ENCODE measurements around the gene ANO9. TPM values are rescaled to one million over a fixed set of nuclear protein-coding genes. Genes with fewer than 3 reads are reported as not detected.

Gene ANO9
- total and polyA plus RNA-seq, 5 donors, result 0.14 to 0.46 (median 0.20) TPM

DNA sequence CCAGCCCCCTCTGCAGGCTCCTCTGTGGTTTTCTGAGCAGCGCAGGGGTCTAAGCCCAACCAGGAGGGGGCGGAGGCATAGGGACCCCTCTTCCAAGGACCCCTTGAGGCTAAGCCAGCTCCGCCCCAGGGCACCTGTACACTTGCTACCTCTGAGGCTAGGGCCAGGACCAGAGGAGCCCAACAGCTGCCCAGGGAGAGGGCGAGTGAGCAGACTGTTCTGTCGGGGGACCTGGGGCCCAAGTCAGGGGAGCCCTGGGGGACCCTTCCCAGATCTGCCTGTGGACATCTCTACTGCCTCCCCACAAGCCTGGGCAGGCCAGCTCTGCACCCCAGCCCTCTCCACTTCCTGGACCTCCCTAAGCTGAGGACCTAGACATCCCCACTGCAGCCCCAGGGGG lies 70.8 kb downstream of the ANO9 start:
- intact Hi-C loops (cut with DNase I), result no loop called here
- no peaks in the 10 kb centered on the region for H3K4me1 ChIP-seq (ENCODE audit: control insufficient read depth, insufficient read depth, low read length)
- H3K9me3 ChIP-seq (ENCODE audit: control insufficient read depth, low read length), result no peaks in the 10 kb centered on the region
- no peak overlapping the region for H3K4me3 ChIP-seq (ENCODE audit: low read length)
- no peaks in the 10 kb centered on the region for H3K27me3 ChIP-seq (ENCODE audit: control insufficient read depth, insufficient read depth)
- ATAC-seq, result peak in 1 of 2 donors; percentile 6
- no peak overlapping the region for H3K27ac ChIP-seq (ENCODE audit: low read length)
- 90% methylated on average over 5 of the region's 5 CpGs for WGBS
- peak in 2 of 3 donors; percentile 9 to 35 for DNase-seq

DNA sequence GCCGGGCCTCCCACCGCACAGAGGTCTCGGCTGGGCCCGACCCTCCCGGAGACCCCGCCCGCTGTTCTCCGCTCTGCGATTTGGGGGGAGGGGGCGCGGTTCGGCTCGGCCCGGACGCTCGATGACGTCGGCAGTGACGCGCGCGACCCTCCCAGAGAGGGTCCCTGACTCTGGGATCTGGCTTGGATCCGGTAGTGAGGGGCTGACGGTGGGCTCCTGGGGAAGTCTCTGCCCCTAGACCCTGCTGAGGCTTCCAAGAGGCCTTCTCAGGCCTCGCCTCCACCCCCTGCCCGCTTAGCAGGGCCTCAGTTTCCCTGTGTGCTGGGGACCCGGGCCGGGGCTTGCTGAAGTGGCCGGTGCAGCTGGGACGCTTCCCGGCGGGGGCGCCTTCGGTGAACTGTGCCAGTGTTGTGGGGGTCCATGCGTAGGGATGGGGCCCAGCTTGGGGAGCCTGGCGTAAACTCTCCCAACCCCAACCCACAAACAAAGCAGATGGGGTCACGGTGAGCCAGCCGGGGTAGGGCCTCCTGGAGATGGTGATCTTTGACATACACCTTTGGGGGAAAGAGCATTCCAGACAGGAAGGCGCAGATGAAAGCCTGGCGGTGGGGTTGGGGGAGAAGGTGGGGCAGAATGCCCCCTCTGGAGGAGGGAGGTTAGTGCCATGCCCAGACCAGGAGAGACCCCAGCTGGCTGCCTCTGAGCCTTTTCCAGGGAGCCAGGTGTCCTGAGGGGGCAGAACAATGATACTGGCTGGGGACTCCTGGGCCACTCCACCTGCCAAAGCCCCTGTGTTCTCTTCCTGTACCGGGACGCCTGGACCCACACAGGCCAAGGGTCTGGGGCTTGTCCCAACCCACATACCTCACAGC lies 71.5 kb downstream of the ANO9 start:
- H3K4me3 ChIP-seq (ENCODE audit: low read length), result no peak overlapping the region

DNA sequence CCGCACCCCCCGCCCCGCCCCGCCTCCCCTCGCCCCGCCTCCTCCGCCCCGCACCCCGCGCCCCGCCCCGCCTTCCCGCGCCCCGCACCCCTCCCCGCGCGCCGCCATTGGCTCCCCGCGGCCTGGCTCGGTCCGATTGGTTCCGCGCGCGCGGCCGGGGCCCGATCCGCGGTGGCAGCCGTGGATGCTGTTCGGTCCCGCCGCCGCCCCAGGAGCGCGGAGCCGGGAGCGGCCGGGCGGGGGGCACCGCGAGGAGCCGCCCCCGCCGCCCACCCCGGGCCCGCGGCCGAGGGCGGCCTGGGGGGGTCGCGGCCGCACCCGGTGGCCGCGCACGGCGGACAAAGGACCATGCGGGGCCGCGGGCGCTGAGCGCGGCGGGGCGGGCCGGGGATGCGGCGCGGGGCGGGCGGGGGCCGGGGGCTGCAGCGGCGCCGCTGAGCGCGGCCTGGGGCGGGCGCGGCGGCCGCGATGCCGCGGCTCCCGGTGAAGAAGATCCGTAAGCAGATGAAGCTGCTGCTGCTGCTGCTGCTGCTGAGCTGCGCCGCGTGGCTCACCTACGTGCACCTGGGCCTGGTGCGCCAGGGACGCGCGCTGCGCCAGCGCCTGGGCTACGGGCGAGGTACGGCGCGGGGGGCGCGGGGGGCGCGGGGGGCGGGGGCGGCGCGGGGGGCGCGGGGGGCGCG lies 72.3 kb downstream of the ANO9 start, which contains the start of gene B4GALNT4:
Gene B4GALNT4, plus strand, starts transcription at position 164 of the 683 bp plus-strand sequence. Its CDS starts 305 bp downstream, at position 469.
- DNase-seq (peak; percentile 30 to 77 (median 63)), ATAC-seq (peak; percentile 20 to 46)
- Histone ChIP-seq H3K4me3 (ENCODE audit: low read length) (peak within 1 kb of the TSS; percentile 62), H3K4me1 (ENCODE audit: control insufficient read depth, insufficient read depth, low read length) (no peaks in the 10 kb centered on the region), H3K27me3 (ENCODE audit: control insufficient read depth, insufficient read depth) (no peaks in the 10 kb centered on the region), H3K9me3 (ENCODE audit: control insufficient read depth, low read length) (no peaks in the 10 kb centered on the region), H3K27ac (ENCODE audit: low read length) (no peak within 1 kb of the TSS)
- intact Hi-C loops (cut with DNase I), result no loop called here
- WGBS, result 1% methylated on average over 115 of the region's 118 CpGs

More for the DNA sequence above, 71.5 kb downstream of the ANO9 start:
- Histone ChIP-seq H3K9me3 (ENCODE audit: control insufficient read depth, low read length) (no peaks in the 10 kb centered on the region), H3K4me1 (ENCODE audit: control insufficient read depth, insufficient read depth, low read length) (no peaks in the 10 kb centered on the region), H3K27me3 (ENCODE audit: control insufficient read depth, insufficient read depth) (no peaks in the 10 kb centered on the region), H3K27ac (ENCODE audit: low read length) (no peak overlapping the region)
- ATAC-seq (no peak), DNase-seq (peak; percentile 11 to 41 (median 40))
- WGBS, result 26% methylated on average over 42 of the region's 42 CpGs
- intact Hi-C loops (cut with DNase I), result no loop called here

DNA sequence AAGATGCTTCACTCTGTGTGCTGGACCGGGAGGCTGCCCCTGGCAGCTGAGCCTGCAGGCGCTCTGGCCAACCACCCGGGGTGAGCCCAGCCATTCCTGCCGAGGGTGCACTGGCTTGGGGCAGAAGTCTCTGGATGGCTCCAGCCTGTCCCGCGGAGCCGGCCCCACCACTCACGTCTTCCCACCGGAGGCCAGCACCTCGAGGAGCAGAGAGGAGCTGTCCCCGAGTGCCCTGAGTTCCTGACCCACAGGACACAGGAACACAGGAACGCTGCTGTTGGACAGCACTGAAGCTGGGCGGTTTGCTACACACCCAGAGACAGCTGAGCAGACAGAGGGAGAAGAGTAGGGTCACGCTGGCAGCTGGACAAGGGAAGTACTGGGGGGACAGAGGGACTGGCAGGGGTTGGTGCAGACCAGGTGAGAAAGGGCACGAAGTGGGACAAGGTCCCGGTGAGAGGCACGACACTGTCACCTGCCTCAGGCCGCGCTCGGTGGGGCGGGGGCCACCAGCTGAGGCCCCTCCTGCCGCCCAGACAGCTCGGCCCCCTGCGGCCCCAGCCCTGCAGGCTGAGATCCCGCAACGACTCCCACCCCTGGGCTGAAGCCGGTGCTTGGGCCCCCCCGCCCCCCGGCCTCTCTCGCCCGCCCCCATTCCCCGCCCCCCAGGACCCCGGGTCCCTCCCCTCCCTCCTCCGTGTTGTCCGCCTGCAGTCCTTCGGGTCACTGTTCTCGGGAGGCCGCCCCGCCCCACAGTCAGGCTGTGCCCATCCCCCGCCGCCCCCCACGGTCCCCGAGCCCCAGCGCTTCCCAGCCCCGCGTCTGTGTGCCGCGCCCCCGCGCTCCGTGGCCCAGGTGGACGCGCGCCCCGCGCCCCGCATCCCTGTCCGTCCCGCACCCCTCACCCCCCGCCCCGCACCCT lies 73.1 kb downstream of the ANO9 start:
- Histone ChIP-seq H3K4me3 (ENCODE audit: low read length) (peak overlapping the region; percentile 62), H3K27me3 (ENCODE audit: control insufficient read depth, insufficient read depth) (no peaks in the 10 kb centered on the region), H3K27ac (ENCODE audit: low read length) (no peak overlapping the region), H3K9me3 (ENCODE audit: control insufficient read depth, low read length) (no peaks in the 10 kb centered on the region), H3K4me1 (ENCODE audit: control insufficient read depth, insufficient read depth, low read length) (no peaks in the 10 kb centered on the region)
- ATAC-seq (peak in 1 of 2 donors; percentile 23), DNase-seq (peak; percentile 13 to 69 (median 61))
- WGBS, result 2% methylated on average over 59 of the region's 61 CpGs
- intact Hi-C loops (cut with DNase I), result no loop called here

DNA sequence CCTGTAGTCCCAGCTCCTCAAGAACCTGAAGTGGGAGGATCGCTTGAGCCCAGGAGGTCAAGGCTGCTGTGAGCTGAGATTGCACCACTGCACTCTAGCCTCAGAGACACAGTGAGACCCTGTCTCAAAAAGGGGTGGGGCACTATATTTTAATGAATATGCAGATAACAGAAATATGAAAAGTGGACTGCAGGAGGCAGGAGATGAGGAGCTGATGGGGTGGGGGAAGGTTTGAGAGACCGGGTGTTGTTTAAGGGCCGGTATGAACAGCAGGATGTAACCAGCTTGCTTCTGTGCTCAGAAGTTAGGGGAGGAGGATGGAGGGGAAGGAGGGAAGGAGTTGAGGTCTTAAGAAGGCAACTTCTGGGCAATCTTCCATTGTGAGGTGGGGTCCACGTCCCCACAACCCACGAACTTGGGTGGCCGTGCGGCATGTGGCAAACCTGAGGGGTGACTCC lies 73.8 kb downstream of the ANO9 start:
- Histone ChIP-seq H3K9me3 (ENCODE audit: control insufficient read depth, low read length) (no peaks in the 10 kb centered on the region), H3K27ac (ENCODE audit: low read length) (no peak overlapping the region), H3K4me3 (ENCODE audit: low read length) (no peak overlapping the region), H3K27me3 (ENCODE audit: control insufficient read depth, insufficient read depth) (no peaks in the 10 kb centered on the region), H3K4me1 (ENCODE audit: control insufficient read depth, insufficient read depth, low read length) (no peaks in the 10 kb centered on the region)
- intact Hi-C loops (cut with DNase I), result no loop called here
- 38% methylated on average over 7 of the region's 7 CpGs for WGBS
- ATAC-seq (no peak), DNase-seq (no peak)

Other genes starting within 250 kb of the ANO9 start
- not detected for gene SCGB1C1, start 248.9 kb downstream of the ANO9 start, total RNA-seq
- not detected for gene SCGB1C1, start 248.9 kb downstream of the ANO9 start, polyA plus RNA-seq
- gene BET1L, start 234.6 kb downstream of the ANO9 start, total RNA-seq, result 10 to 100 TPM; 27.1 to 39.9 (median 35.5) TPM
- 20.9 TPM for gene BET1L, start 234.6 kb downstream of the ANO9 start, polyA plus RNA-seq
- 10 to 100 TPM; 52.4 to 80.6 (median 58.5) TPM for gene RIC8A, start 234.3 kb downstream of the ANO9 start, total RNA-seq
- 42.4 TPM for gene RIC8A, start 234.3 kb downstream of the ANO9 start, polyA plus RNA-seq
- gene SIRT3, start 205.7 kb downstream of the ANO9 start, total RNA-seq, result 10 to 100 TPM; 18.5 to 32.5 (median 27.1) TPM
- gene SIRT3, start 205.7 kb downstream of the ANO9 start, polyA plus RNA-seq, result 23.9 TPM
- 10 to 100 TPM; 76.8 to 92.9 (median 85.9) TPM for gene PSMD13, start 205.0 kb downstream of the ANO9 start, total RNA-seq
- gene PSMD13, start 205.0 kb downstream of the ANO9 start, polyA plus RNA-seq, result 106 TPM
- under 1 TPM in 2 of 4 donors, not detected in 2; 0.11 to 0.24 TPM for gene NLRP6, start 163.6 kb downstream of the ANO9 start, total RNA-seq
- 0.02 TPM for gene NLRP6, start 163.6 kb downstream of the ANO9 start, polyA plus RNA-seq
- gene PGGHG, start 152.9 kb downstream of the ANO9 start, total RNA-seq, result 10 to 100 TPM in 3 of 4 donors, 1 to 10 TPM in 1; 9.9 to 15.8 (median 11.9) TPM
- 18.7 TPM for gene PGGHG, start 152.9 kb downstream of the ANO9 start, polyA plus RNA-seq
- not detected for gene IFITM5, start 142.5 kb downstream of the ANO9 start, total RNA-seq
- not detected for gene IFITM5, start 142.5 kb downstream of the ANO9 start, polyA plus RNA-seq
- gene IFITM2, start 134.2 kb downstream of the ANO9 start, total RNA-seq, result 100 to 1,000 TPM; 180 to 290 (median 240) TPM
- 393 TPM for gene IFITM2, start 134.2 kb downstream of the ANO9 start, polyA plus RNA-seq
- 100 to 1,000 TPM in 3 of 4 donors, 10 to 100 TPM in 1; 85.0 to 169 (median 116) TPM for gene IFITM1, start 128.0 kb downstream of the ANO9 start, total RNA-seq
- 235 TPM for gene IFITM1, start 128.0 kb downstream of the ANO9 start, polyA plus RNA-seq
- 100 to 1,000 TPM; 263 to 569 (median 519) TPM for gene IFITM3, start 121.2 kb downstream of the ANO9 start, total RNA-seq
- gene IFITM3, start 121.2 kb downstream of the ANO9 start, polyA plus RNA-seq, result 749 TPM
- gene B4GALNT4, start 72.5 kb downstream of the ANO9 start, total RNA-seq, result 1 to 10 TPM; 1.0 to 1.6 (median 1.3) TPM
- 2.5 TPM for gene B4GALNT4, start 72.5 kb downstream of the ANO9 start, polyA plus RNA-seq
- gene PKP3, start 47.8 kb downstream of the ANO9 start, total RNA-seq, result under 1 TPM; 0.26 to 0.88 (median 0.63) TPM
- 0.36 TPM for gene PKP3, start 47.8 kb downstream of the ANO9 start, polyA plus RNA-seq
- 10 to 100 TPM; 28.6 to 42.4 (median 35.1) TPM for gene SIGIRR, start 27.0 kb downstream of the ANO9 start, total RNA-seq
- gene SIGIRR, start 27.0 kb downstream of the ANO9 start, polyA plus RNA-seq, result 61.8 TPM
- gene PTDSS2, start 8.3 kb upstream of the ANO9 start, total RNA-seq, result 10 to 100 TPM; 30.2 to 33.3 (median 30.9) TPM
- gene PTDSS2, start 8.3 kb upstream of the ANO9 start, polyA plus RNA-seq, result 30.7 TPM
- 100 to 1,000 TPM; 188 to 203 (median 195) TPM for gene RNH1, start 65.2 kb upstream of the ANO9 start, total RNA-seq
- 162 TPM for gene RNH1, start 65.2 kb upstream of the ANO9 start, polyA plus RNA-seq
- gene HRAS, start 93.6 kb upstream of the ANO9 start, total RNA-seq, result 10 to 100 TPM; 45.7 to 60.4 (median 49.3) TPM
- gene HRAS, start 93.6 kb upstream of the ANO9 start, polyA plus RNA-seq, result 64.4 TPM
- under 1 TPM; 0.36 to 0.59 (median 0.43) TPM for gene LRRC56, start 95.5 kb upstream of the ANO9 start, total RNA-seq
- 0.48 TPM for gene LRRC56, start 95.5 kb upstream of the ANO9 start, polyA plus RNA-seq
- 1 to 10 TPM in 2 of 4 donors, under 1 TPM in 2; 0.65 to 1.4 (median 0.83) TPM for gene LMNTD2, start 118.7 kb upstream of the ANO9 start, total RNA-seq
- 0.50 TPM for gene LMNTD2, start 118.7 kb upstream of the ANO9 start, polyA plus RNA-seq
- gene RASSF7, start 119.0 kb upstream of the ANO9 start, total RNA-seq, result 1 to 10 TPM; 2.5 to 6.3 (median 3.5) TPM
- gene RASSF7, start 119.0 kb upstream of the ANO9 start, polyA plus RNA-seq, result 5.3 TPM
- gene PHRF1, start 134.5 kb upstream of the ANO9 start, total RNA-seq, result 10 to 100 TPM; 18.2 to 20.8 (median 20.1) TPM
- 17.0 TPM for gene PHRF1, start 134.5 kb upstream of the ANO9 start, polyA plus RNA-seq
- gene IRF7, start 173.9 kb upstream of the ANO9 start, total RNA-seq, result 10 to 100 TPM in 3 of 4 donors, 1 to 10 TPM in 1; 9.4 to 19.2 (median 13.5) TPM
- 14.8 TPM for gene IRF7, start 173.9 kb upstream of the ANO9 start, polyA plus RNA-seq
- gene CDHR5, start 182.9 kb upstream of the ANO9 start, total RNA-seq, result not detected
- gene CDHR5, start 182.9 kb upstream of the ANO9 start, polyA plus RNA-seq, result 0.02 TPM
- gene SCT, start 185.2 kb upstream of the ANO9 start, total RNA-seq, result 1 to 10 TPM in 2 of 4 donors, under 1 TPM in 1, not detected in 1; 0.79 to 1.2 (median 1.1) TPM
- gene SCT, start 185.2 kb upstream of the ANO9 start, polyA plus RNA-seq, result not detected
- gene DRD4, start 195.3 kb upstream of the ANO9 start, total RNA-seq, result 1 to 10 TPM in 1 of 4 donors, under 1 TPM in 2, not detected in 1; 0.26 to 1.0 (median 0.29) TPM
- gene DRD4, start 195.3 kb upstream of the ANO9 start, polyA plus RNA-seq, result 0.14 TPM